DLD1 (cell line): ENCODE measurements around the gene VIPR2.

ENCODE experiments used
- in situ Hi-C: cut with HindIII; loops from 2 replicates; pipeline ENCODE4 v1.10.0; 2017; ENCODE audit warnings: low sequenced_read_pairs

The VIPR2 gene

DNA sequence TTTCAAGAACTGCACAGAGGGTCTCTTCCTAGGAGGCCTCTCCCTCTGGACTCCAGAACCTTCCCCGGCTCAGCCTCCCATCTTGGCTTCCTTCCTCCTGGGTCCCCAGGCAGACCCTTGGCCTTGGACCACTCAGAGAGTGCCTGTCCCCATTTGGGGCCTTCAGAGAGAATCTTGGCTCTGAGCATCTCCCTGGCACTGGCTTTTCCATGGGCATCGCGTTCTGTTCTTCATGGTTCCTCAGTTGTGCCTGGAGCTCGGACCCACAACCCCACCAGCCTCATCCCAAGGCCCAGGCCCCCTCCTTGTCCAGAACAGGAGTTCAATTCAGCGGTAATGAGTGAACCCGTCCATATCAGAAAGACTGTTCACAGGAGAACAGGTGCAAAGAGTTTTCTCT lies 73.4 kb downstream of the VIPR2 start:
- in situ Hi-C loops, result loop anchor here (10.0 kb wide), 1 partner anchor 64 kb away; no protein-coding TSS in a partner anchor

DNA sequence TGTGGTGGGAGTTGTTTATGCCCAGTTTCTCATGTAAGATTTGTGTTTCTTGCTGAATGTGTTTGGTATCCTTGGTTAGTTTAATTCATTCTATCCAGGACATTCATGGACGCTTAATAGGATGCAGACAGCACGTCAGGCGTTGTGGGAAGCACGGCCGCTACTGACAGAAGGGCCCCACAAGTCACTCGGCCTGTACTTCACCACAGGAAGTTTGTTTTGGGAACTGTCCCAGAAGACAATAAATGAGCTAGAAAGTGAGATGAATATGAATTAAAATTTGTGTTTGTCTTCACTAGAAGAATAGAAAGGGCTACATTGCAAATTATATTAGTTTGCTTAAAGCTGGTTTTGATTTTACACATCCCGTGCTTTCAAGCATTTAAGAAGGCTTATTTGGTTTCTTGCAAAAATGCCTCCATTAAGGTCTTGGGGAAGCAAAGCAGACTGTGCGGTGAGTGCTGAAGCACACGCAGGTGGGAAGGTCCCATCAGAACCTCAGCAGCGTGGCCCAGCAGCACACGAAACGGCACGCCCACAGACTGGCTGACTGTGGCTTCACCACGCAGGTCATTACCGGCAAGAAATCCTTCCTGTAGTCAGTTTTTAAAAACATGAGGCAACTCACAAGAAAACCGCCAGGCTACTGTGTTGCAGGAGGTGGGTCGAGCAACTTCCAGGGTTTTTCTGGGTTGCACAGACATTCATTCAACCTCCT lies 74.1 kb downstream of the VIPR2 start:
- in situ Hi-C loops, result loop anchor here (10.0 kb wide), 1 partner anchor 64 kb away; no protein-coding TSS in a partner anchor

DNA sequence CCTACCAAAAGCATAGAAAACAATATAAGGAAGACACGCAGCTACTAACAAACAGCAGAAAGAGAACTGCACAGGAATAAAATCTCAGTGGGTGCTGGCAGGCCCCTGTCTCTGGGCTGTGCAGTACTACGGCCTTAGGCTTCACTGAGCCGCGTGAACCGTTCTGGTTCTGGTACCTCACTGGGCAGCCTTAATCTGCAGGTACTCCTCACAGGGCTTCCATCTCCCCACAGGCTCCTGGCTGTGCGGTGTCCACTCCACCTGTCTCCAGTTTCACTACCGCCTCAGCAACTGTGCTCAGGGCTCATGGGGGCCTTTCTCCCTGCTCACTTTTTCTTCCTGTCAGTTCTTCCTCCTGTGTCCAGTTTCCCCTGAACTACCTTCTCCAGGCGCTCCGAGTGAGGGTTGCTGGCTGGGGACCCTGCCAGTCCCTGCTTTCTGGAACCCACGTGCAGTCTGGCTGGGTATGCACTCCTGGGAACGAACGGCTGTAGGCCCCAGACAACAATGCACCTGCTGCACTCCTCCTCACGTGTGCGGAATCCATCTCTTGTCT lies 75.7 kb downstream of the VIPR2 start:
- in situ Hi-C loops, result no loop called here

DNA sequence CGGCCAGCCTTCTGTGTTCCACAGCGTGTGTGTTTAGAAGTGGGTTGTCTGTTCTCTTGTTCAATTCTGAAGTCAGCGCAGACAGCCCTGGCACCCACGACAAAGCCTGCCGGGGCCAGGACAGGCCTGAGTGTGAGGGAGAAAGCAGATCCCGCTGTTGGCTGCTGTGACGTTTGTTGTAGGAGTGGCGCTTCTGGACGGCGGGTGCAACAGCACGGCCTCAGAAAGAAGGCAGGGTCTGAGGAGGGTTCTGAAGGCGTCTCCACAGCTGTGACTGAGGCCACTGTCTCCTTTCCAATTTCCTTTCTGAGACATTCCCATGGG lies 76.2 kb downstream of the VIPR2 start:
- in situ Hi-C loops, result no loop called here

DNA sequence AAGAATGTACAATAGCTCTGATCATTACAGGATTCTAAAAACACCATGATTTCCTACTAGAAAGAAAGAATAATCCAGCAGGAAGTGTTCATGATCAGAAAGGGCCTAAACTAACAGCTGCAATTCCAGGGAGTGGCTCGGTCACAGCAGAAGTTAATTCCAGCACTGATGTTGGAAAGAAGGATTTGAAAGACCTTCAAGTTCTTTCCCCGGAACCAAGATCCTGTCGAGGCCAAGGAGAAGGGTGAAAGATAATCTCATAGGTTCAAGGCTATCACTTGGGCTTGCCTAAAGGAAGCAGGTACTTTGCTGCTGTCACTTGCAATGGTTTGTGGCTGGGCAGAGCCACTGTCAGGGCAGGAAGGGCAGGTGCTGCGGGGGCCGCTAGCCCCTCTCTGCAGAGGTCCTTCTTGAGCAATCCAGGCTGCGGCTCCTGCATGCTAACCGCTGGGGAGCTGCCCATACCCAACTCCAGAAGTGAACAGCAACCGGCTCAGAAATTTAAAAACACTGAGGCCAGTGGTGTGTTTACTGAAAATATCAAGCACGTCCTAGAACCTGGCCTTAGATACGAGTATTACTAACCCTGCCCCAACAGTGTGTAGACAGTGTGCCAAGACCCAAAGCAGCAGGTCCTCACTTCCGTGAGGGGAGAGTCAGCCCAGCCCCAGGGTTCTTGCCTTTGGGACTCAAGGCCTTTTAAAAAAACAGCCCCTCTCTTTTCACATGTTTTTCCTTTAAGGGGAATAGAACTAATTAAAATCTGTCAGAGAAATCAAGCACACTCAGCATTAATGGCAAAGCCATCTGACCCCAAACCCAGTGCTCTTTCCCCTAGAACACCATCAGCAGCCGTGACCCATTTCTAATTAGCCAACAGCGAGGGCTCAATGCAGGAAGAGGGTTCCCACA lies 76.8 kb downstream of the VIPR2 start:
- in situ Hi-C loops, result no loop called here

DNA sequence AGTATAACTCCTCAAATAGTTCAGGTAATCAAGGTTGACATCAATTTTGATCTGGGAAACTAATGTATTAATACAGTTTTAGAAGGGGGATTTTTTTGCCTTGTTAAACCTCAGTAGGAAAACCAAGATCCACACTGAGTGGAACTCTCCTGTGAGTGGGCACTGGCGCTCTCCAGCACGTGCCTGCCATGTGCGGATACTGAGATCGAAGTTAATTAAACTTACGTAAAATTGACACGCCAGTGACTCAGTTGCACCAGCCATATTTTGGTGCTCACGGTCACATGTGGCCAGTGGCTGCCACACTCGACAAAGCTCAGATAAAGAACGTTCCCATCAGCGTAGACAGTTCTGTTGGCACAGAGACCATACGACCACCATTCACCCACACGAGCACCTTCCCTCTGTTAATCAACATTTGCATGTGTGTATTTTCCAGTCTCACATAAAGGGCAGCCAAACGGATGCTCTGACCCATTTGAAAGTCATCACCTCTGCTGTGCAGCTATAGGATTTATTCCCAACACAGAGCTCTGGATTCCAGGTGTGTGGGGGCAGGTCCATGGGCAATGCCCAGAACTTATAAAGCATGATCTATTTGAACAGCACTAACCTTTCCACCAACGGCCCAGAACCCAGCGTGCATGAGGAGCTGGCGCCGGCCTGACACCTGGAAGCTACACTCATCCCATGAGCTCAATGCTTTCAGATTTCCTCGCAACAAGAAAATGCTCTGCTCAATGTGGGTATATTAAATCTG lies 77.7 kb downstream of the VIPR2 start:
- in situ Hi-C loops, result no loop called here

DNA sequence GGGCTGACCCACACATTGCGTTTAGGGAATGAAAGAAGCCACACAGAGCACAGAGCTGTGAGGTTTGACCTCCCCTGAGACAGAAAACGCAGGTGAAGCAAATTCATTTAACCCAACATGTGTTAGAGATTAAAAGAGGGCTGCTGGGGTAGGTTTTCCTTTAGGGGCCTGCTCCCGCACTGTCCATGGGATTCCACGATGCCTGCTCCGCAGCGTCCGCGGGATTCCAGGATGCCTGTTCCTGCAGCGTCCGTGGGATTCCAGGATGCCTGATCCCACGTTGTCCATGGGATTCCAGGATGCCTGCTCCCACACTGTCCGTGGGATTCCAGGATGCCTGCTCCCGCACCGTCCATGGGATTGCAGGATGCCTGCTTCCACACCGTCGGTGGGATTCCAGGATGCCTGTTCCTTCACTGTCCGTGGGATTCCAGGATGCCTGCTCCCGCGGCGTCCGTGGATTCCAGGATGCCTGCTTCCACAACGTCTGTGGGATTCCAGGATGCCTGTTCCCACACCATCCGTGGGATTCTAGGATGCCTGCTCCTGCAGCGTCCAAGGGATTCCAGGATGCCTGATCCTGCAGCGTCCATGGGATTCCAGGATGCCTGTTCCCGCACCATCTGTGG lies 78.7 kb downstream of the VIPR2 start:
- in situ Hi-C loops, result no loop called here

DNA sequence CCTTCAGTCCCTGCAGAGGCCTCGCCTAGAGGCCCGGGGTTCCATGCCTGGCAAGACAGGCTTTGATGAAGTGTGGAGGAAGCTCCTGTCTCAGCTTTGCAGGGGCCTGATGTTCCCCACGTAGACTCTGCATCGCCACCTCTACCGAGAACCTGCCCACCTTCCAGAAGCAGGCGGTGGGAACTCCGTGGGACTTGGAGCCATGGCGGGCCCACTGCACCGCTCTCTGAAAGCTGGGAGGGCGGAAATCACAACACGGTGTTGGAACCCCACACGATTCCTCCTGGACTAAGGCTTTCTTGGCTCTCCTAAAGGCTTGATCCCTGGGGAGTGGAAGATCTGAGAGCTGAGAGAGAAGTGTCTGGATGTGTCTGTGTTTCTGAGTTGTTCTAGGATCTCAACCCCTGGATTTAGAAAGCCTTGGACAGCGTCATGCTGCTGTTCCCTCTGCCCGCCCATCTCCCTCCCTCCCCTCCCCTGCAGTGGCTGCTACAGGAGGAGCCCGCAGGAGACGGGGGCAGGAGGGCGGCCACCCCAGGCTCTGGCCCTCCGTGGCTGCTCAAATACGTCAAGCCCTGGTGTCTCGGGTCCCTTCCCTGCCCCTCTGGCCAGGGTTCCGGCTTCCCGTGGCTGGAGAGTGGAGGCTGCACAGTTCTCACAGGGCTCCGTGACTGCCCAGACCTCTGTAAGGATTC lies 79.7 kb downstream of the VIPR2 start:
- in situ Hi-C loops, result no loop called here

DNA sequence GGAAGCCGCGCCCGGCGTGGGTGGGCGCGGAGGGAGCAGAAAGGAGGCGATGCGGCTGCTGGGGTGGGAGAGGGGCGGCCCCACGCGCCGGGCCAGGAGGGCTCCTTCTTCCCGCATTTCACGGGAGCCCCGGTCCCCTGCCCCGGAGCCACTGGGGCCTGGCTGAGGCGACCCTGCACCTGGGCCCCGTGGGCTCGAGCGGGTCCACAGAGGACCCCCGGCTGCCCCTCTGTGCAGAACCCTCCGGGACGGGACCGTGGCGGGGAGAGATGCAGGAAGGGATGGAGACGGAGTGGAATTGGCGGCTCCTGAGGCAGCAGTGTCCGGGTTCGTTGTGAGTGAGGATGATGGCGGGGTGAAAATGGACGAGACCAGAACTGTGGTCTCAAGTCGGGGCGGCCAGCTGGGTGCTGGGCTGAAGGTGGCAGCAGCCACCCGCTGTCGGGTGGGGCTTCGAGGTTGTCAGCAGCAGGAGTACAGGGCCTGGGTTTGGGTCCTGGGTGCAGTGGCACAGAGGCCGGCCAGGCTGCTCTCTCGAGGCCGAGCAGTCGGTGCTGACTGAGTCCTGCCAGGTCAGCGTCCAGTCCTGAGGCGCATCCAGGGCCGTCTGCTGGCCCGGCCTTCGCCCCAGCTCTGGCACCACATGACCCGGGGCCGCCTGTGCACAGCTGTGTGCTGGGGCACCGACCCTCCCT lies 80.4 kb downstream of the VIPR2 start:
- in situ Hi-C loops, result no loop called here

DNA sequence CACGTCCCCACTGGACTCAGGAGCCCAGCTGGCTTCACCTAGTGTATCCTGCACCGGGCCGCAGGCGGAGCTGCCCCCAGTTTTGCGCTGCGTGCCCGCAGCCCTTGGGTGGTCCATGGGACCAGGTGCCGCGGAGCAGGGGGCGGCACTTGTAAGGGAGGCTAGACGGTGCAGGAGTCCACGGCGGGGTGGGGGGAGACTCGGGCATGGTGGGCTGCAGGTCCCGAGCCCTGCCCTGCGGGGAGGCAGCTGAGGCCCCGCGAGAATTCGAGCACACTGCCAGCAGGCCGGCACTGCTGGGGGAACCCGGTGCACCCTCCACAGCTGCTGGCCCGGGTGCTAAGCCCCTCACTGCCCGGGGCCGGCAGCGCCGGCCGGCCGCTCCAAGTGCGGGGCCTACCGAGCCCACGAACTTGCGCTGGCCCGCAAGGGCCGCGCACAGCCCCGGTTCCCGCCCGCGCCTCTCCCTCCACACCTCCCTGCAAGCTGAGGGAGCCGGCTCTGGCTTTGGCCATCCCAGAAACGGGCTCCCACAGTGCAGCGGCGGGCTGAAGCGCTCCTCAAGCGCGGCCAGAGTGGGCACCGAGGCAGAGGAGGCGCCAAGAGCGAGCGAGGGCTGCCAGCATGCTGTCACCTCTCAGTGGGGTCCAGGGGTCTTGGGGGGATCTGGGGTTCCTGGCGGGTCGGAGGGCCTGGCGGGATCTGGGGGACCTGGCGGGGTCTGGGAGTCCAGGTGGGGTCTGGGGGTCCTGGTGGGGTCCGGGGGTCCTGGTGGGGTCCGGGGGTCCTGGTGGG lies 81.4 kb downstream of the VIPR2 start:
- in situ Hi-C loops, result no loop called here

DNA sequence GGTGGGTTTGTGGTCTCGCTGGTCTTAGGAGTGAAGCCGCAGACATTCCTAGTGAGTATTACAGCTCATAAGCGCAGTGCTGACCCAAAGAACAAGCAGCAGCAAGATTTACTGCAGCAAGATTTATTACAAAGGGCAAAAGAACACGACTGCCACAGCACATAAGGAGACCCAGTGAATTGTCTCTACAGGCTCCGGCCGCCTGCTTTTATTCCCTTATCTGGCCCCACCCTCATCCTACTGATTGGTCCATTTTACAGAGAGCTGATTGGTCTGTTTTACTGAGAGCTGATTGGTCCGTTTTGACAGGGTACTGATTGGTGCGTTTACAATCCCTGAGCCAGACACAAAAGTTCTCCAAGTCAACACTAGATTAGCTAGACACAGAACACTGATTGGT lies 82.1 kb downstream of the VIPR2 start:
- in situ Hi-C loops, result no loop called here

DNA sequence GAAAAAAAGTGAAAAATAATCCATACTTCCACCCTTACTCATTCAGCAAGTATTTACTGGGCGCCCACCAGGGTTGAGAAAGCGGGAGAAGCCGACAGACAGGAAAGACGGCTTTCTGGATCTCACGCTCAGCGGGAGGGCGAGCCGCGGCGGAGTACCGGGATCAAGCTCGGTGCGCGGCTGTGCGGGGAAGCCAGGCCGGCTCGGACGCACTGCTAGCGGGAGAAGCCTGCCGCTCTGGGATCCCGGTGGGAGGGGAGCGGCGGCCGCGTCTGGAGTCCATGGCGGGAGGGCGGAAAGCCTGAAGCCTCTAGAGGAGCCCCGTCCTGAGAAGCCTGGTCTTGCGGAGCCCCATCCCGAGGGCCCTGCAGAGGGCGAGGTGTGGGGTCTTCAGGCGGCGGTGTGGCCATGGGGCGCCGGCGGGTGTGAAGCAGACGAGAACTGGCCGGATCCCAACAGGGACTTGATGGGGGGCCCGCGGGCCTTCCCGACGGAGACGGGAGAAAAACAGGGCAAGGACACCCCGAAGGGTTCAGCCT lies 82.9 kb downstream of the VIPR2 start:
- in situ Hi-C loops, result no loop called here

DNA sequence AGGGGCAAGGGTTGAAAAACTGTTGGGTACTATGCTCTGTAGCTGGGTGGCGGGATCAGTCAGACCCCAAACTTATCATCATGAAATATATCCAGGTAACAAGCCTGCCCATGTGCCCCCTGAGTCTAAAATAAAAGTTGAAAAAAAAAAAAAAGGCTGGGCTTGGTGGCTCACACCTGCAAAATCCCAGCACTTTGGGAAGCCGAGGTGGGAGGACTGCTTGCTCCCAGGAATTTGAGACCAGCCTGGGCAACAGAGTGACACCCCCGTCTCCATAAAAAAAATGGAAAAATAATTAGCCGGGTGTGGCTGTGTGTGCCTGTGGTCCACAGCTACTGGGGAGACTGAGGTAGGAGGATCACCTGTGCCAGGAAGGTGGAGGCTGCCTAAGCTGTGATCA lies 83.5 kb downstream of the VIPR2 start:
- in situ Hi-C loops, result no loop called here

DNA sequence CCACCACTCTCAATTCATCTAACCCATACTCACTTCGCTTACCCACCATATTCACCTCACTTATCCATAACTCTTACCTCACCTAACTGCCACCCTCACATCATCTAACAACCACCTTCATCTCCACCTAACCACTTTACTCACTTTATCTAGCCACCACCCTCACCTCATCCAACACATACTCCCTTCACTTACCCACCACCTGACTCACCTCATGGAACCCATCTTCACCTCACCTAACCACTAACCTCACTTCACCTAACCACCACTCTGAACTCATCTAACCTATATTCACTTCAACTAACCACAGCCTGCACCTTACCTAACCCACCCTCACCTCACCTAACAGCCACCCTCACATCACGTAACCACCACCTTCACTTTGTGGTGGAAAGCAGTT lies 84.2 kb downstream of the VIPR2 start:
- in situ Hi-C loops, result no loop called here

DNA sequence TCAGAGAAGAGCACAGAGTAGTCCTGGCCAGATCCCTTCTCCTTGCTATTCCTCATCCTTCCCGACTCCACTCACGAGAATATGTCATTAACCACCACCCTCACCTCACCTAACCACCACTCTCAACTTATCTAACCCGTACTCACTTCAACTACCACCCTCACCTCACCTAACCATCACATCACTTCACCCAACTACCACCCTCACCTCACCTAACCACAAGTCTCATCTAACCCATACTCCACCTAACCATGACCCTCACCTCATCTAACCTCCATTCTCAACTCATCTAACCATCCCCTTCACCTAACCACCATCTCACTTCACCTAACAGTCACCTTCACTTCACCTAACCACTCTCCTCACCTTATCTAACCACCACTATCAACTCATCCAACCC lies 85.0 kb downstream of the VIPR2 start:
- in situ Hi-C loops, result no loop called here

DNA sequence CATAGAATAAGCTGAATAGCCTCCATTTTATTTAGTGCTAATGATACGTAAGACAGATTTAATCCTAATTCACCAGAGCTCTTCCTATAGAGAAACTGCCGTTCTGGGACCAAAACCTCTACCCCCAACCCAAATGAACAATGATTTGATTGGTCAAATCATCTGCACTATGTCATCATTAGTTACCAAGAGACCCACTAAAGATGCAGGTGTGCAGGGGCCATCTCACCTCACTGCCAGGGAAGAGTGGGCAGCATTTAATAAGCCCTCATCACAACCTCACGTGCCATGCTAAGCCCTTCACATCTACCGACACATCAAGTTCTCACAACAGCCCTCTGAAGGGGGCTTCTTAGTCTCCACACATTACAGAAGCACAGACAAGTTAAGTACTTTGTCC lies 87.0 kb downstream of the VIPR2 start:
- in situ Hi-C loops, result no loop called here

DNA sequence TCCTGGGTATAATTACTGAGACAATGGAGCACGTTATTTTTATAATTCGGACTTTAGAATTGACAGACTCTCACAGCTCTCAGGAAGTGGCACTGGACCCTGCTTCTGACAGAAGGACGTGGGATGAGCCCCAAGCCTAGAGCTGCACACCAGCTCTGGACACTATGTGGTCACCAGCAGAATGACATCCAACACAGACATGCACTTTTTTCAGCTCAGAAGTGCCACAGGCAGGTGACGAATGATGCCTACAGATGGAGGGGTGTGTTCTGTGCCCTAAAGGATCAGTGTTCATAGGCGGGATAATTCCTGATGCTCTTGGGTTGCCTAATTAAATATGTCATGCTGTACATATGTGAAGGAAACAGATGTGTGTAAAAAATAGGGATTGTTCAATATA lies 87.9 kb downstream of the VIPR2 start:
- in situ Hi-C loops, result no loop called here

DNA sequence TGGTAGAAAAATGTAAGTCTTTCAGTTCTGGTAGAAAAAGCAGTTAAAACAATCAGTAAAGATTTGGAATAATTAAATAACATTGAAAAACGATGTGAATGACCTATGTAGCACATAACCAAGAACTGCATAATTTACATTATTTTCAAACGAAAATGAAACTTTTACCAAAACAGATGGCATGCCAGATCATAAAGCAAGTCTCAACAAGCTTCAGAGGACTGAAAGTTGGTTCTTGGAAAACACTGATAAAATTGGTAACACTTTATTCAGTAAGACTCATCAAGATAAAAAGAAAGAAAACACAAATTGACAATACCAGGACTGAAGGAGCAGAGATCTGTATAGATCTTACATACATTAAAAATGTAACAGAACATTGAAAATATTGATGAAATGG lies 92.8 kb downstream of the VIPR2 start:
- in situ Hi-C loops, result no loop called here

DNA sequence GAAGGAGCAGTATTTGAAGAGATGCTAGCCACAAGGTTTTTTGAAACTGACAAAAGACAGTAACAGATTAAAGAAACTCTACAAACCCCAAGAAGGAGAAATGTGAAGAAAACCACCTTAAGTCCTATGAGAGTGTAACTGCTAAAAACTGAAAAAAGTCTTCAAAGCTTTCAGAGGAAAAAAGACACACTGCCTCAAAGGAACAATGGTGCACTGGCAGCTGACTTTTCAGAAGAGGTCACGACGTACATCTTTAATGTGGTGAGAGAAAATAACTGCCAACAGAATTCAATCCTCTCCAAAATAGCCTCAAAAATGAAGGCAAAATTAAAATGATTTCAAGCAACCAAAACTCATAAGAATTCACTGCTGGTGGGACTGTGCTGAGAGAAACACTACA lies 94.0 kb downstream of the VIPR2 start:
- in situ Hi-C loops, result no loop called here
